ENCODE measurements around the gene ATP2C1.
"Not testable (repeated sequence)": the region's sequence is repeated elsewhere in the genome, so short reads cannot be mapped to it uniquely, and the experiment has no call there.

Gene ATP2C1

GRCh38 chr3:130941793-130942192 is 47.9 kb downstream of the ATP2C1 start:
- no peak for DNase-seq

GRCh38 chr3:130946882-130947281 is 53.0 kb downstream of the ATP2C1 start:
- no peak for DNase-seq

GRCh38 chr3:130948001-130948773 is 54.3 kb downstream of the ATP2C1 start:
- DNase-seq = no peak

- DNase-seq = no peak
Measured at GRCh38 chr3:130948929-130949328, 55.0 kb downstream of the ATP2C1 start.

- DNase-seq = no peak
Measured at GRCh38 chr3:130950124-130950523, 56.2 kb downstream of the ATP2C1 start.

- peak; percentile 55 for DNase-seq
Measured at GRCh38 chr3:130950641-130951040, 56.8 kb downstream of the ATP2C1 start.

GRCh38 chr3:130955481-130955880 is 61.6 kb downstream of the ATP2C1 start:
- DNase-seq = no peak

- no peak for DNase-seq
Measured at GRCh38 chr3:130956281-130956680, 62.4 kb downstream of the ATP2C1 start.

GRCh38 chr3:130956721-130957120 is 62.8 kb downstream of the ATP2C1 start:
- no peak for DNase-seq

GRCh38 chr3:130960139-130960795 is 66.4 kb downstream of the ATP2C1 start:
- peak; percentile 80 for DNase-seq

GRCh38 chr3:130961458-130961857 is 67.6 kb downstream of the ATP2C1 start:
- no peak for DNase-seq

GRCh38 chr3:130963444-130963843 is 69.6 kb downstream of the ATP2C1 start:
- DNase-seq = peak; percentile 5

- DNase-seq = peak; percentile 94
Measured at GRCh38 chr3:130963878-130964277, 70.0 kb downstream of the ATP2C1 start.

GRCh38 chr3:130967281-130967680 is 73.4 kb downstream of the ATP2C1 start:
- no peak for DNase-seq

GRCh38 chr3:130968221-130968620 is 74.3 kb downstream of the ATP2C1 start:
- DNase-seq = peak; percentile 69

- no peak for DNase-seq
Measured at GRCh38 chr3:130969621-130970020, 75.7 kb downstream of the ATP2C1 start.

GRCh38 chr3:130971208-130971607 is 77.3 kb downstream of the ATP2C1 start:
- no peak for DNase-seq

GRCh38 chr3:130972592-130972991 is 78.7 kb downstream of the ATP2C1 start:
- not testable (repeated sequence) for DNase-seq

- DNase-seq = no peak
Measured at GRCh38 chr3:130973406-130973805, 79.5 kb downstream of the ATP2C1 start.

- DNase-seq = no peak
Measured at GRCh38 chr3:130974201-130974600, 80.3 kb downstream of the ATP2C1 start.

- no peak for DNase-seq
Measured at GRCh38 chr3:130975251-130975650, 81.4 kb downstream of the ATP2C1 start.

GRCh38 chr3:130976706-130977105 is 82.8 kb downstream of the ATP2C1 start:
- no peak for DNase-seq

- no peak for DNase-seq
Measured at GRCh38 chr3:130979117-130979516, 85.2 kb downstream of the ATP2C1 start.

GRCh38 chr3:130981469-130981868 is 87.6 kb downstream of the ATP2C1 start:
- DNase-seq = no peak

- no peak for DNase-seq
Measured at GRCh38 chr3:130990282-130990681, 96.4 kb downstream of the ATP2C1 start.
